DND-41 (cell line): ENCODE results near the gene RPUSD2.

Experiments used
- CTCF ChIP-seq: IDR thresholded peaks from 2 replicates; pipeline ENCODE4 v1.5.1; 2012; ENCODE audit warnings: borderline replicate concordance, low read length, moderate library complexity, mild to moderate bottlenecking; ENCODE audit not compliant: poor library complexity, severe bottlenecking; ENCODE audit errors: extremely low read depth
- EZH2 ChIP-seq: IDR thresholded peaks from 3 replicates; pipeline ENCODE4 v1.6.1; 2012; ENCODE audit warnings: borderline replicate concordance, low read depth, mild to moderate bottlenecking, moderate library complexity, low read length, inconsistent platforms; ENCODE audit not compliant: severe bottlenecking

GRCh38 chr15:40584191-40584590, 15.1 kb downstream of the RPUSD2 start:
- TF ChIP-seq CTCF (no peak), EZH2 (no peak)
